T-helper 1 cell treated with Interleukin-12 subunit alpha and Interleukin-12 subunit beta and Interleukin-4 antibody, amounts not matched to agents 30 ng/mL and 1 ng/mL, for 36 hours (primary cell): Measurements from ENCODE around the gene LRP1B. TPM values are rescaled to one million over a fixed set of nuclear protein-coding genes. Genes with fewer than 3 reads are reported as not detected.

Experiments used
- intact Hi-C: fragments of 100-400 bp; cut with micrococcal nuclease; formaldehyde crosslinking; loops from one replicate; pipeline ENCODE4 v1.15.1; 2024
- total RNA-seq: library from RNA; stranded (reverse); gene quantifications from 2 replicates; pipeline ENCODE4 v1.2.3, GENCODE V29; 2022

LRP1B gene
- total RNA-seq, 1 donor from 2014 or later, result not detected

DNA sequence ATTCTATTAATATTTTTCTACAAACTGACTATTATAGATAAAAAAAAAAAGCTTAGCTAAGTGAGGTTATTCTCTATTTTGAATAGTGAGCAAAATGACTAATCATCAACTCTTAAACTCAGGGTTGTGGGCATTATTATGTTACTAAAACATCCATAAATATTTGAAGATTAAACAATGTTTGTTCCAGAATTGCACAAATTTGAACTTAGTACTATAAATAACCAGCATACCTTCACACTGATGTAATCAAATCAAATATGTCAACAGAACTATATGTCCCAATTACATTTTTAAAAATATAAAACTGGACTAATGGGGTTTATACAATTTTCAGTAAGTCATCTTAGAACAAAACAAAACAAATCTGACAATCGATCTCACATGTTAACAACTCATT is 800.9 kb downstream of the LRP1B start:
- intact Hi-C loops, result no loop called here

DNA sequence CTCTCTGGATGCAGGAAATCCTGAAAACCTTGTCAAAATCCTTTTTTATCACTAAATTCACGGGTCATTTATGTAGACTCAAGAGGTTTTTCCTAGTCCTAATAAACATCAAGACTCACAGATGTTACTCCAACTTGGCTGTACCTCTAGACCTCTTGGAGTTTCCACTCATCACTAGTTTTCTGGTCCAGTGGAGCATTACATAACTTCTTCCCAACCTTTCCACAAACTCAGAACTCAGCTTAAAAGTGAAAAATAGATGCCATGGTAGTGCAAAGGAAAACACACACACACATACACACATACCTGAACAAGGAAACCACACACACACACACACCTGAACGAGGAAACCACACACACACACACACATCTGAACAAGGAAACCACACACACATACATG is 807.2 kb downstream of the LRP1B start:
- intact Hi-C loops, result no loop called here

DNA sequence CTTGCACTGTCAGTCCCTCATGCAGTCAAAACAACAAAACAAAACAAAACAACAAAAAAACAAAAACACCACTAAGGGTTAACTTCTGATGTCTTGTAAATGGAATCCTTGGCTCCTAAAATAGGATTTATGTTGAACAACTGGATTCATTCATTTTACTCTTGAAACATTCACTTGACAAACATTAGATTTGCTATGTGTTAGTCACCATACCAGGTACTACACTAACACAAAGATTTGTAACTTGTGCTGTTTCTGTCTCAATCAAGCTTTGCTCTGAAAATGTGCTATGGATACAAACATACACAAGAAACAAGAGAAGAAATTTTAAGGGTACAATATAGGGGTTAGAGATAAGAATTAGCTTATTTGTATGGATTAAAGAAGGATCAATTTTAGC is 812.8 kb downstream of the LRP1B start:
- intact Hi-C loops, result no loop called here

DNA sequence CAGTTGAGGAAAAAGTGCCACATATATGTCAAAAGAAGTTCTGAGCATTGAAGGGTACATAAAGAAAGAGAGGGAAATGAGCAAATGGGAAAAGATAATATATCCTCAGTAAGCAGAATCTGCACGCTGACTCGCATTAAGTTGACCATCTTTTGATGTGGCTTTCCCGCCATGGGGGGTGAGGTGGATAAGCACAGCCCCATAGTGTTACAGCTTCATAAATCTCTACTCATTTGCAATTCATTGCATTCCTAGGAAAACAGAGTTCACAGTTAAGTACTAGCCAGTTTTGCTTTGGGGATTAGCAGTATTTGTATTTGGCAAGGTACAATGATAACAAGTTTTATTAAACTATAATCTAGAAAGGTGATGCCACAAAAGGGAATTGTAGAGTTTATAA is 814.2 kb downstream of the LRP1B start:
- intact Hi-C loops, result no loop called here

DNA sequence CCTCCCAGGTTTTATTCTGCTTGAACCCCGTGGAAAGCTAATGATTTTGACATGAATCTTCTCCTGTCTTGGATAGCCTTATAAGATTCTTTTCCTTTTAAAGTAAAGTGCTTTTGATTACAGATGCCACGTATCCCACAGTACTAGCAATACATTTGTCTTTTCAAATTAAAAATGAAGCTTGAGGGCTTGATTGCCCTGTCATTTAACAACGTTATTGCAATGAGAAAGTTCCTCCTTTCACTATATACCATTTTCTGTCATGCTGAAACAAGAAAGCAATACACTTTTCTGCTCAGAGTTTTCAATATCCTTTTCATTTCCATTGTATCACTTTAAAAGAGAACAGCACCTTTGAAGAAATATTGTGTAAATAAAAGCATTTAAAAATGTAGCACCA is 814.7 kb downstream of the LRP1B start:
- intact Hi-C loops, result no loop called here

DNA sequence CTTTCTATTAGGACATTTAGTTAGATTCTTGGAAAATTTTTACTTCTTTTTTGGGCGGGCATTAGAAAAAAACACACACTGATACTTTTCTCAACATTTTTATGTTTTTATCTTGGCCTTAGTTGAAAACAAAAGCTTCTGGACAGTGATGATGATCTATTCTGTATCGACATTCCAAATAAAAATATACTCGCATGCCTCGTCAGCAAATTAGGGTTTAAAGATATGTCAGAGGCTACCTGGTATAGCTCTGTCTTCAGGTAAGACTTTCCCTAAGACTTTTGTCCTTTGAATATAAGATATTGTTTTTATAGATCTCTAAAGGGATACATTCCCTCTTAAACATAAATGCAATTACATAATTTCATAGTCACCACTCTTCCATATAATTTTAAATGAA is 816.8 kb downstream of the LRP1B start:
- intact Hi-C loops, result no loop called here

DNA sequence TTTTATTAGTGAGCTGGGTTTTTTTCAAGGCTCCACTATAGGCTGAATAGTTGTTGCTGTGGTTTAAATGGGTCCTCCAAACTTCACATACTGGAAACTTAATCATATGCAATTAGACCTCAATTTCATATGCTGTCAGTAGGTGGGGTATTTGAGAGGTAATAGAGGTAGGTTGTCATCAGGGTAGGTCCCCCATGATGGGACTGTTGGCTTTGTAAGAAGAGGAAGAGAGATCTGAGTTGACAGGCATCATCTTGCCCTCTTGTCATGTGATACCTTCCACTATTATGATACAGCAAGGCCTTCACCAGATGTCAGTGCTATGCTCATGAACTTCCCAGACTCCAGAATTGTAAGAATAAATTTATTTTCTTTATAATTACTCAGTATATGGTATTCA is 819.4 kb downstream of the LRP1B start:
- intact Hi-C loops, result no loop called here

DNA sequence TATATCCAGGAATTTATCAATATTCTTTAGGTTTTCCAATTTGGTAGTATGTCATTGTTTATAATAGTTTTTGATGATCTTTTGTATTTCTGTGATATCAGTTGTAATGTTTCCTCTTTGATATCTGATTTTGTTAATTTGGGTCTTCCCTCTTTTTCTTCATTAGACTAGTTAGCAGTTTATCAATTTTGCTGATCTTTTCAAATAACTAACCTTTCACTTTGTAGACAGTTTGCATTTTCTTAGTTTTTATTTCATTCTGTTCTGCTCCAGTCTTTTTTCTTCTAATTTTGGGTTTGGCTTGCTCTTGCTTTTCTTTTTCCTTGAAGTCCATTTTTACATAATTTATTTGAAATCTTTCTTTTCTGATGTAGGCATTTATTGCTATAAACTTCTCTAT is 824.4 kb downstream of the LRP1B start:
- intact Hi-C loops, result no loop called here

DNA sequence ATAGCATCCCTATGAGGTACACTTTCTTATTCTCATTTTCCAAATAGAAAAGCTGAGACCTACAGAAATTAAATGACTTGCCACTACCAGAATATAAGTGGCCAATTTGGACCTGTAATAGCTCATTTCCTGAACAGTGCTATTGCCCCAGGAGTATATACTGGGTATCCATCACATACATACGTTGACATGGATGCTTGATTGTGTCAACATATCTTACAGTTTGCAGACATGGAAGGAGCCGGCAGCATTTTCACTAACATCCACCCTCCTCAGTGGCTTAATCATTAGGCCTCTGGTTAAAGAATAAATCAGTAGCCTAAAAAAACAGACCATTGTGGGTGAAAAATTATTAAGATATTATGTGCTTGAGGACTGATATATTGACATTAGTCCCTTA is 829.3 kb downstream of the LRP1B start:
- intact Hi-C loops, result no loop called here

DNA sequence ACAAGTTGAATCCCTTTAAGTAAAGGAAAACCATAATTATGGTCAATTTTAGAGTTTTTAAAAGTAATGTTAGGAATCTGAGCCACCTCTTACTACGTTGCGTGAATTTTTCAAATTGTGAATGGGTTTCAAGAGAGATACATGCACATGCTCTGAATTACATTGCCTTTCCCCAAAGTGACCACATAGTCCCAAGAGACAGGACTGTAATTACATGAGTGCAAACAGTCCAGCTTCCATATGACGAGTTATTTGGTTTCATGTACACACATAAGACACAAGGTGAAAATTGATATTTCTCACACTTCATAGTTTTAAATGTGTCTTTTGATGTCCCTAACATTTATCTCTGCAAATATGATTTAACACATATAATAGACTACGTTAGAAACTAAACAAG is 850.8 kb downstream of the LRP1B start:
- intact Hi-C loops, result no loop called here

DNA sequence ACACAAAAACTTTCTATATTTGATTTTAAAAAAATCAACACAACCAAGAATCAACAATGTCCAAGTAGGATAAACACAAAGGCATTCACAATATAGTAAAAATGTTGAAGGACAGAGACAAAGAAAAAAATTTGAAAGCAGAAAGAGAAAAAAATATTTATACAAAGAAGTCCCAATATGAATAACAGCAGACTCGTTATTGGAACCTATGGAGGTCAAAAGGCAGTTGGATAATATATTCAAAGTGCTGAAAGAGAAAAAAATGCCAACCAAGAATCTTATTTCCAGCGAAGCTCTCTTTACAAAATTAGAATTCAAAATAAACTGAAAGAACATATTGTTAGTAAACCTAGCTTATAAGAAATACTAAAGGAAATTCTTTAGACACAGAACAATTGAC is 859.5 kb downstream of the LRP1B start:
- intact Hi-C loops, result no loop called here

DNA sequence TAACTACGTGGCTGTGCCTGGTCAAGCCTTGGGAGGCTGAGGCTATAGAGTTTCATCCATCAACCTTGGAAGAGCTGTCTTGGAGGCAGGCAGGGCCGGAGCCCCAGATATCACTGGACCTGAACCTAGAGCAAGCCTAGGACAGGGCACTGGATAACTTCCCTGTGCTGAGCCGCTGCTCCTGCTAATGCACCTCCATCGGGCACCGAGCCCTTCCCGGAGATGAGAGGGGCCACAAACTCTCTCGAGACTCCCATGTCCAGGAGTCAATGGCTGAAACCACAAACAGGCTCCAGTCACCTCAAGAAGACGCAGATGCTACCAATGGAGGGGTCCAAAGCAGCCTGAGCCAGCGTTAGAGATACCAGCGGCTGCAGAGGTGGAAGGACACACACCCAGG is 866.0 kb downstream of the LRP1B start:
- intact Hi-C loops, result no loop called here

DNA sequence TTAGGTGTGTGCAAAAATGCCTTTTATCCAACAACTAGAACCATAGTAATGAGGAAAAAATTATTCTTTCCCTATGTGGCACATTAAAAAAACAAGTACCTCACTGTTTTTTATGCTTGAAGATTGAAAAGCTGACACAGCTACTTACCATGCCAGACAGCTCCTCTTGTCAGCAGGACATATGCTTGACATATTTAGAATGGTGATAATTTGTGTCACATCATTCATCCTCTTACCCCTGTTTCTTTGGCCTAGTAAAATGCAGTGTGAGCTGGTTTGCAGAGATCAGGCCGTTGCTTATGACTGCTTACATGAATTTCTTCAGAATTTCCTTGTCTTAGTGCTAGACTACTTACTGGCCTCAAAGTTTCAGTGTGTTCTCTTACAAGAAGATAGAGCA is 869.9 kb downstream of the LRP1B start:
- intact Hi-C loops, result no loop called here

DNA sequence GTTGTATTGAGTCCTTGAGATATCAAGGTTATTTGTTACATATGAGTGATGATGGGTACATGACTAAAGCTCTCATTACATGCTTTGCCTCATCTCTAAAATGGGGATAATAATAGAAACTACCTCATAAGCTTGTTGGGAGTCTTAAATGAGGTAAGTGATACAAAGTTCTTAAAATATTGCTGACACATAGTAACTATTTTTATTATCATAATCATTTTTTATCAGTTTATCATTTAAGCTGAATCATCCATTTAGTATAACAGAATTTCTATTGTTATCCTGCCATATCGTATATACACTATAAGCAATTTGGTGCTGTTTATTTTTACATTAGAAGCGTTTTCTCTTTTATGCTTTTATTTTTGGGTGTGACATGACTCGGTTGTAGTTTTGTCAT is 871.1 kb downstream of the LRP1B start:
- intact Hi-C loops, result no loop called here

DNA sequence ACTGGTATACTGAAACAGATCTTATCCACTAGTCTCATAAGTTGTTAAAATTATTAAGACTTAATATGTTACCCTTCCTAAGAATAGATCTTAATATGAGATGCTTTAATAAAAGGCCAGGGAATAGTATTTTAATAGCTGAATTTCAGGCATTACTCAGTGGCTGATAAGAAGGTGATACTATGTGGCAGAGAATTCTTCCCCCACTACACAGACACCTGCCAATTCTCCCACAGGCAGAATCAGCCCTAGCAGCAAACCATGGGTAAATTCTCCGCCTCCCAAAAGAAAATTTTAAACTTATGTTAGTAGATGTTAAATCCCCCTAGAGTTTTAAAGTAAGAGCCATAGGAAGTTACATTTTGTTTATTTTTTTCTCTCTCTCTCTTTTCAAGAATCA is 888.8 kb downstream of the LRP1B start:
- intact Hi-C loops, result no loop called here

DNA sequence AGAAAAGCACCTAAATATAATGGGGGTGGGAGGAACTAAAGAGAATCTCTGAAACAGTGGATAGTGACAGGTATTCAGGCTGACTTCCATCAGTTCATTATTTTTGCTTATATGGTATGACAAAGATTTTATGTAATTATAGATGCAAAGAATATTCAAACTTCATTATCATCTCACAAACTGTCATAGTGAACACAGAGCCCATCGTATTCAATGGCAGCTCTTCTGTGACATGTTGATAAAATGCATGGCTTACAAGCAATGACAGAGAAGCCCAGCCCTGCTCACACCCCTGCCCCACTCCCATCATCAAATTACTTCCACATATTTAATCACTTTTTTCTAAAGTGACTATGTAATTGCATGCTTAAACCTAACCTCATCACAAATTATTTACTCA is 904.3 kb downstream of the LRP1B start:
- intact Hi-C loops, result no loop called here

DNA sequence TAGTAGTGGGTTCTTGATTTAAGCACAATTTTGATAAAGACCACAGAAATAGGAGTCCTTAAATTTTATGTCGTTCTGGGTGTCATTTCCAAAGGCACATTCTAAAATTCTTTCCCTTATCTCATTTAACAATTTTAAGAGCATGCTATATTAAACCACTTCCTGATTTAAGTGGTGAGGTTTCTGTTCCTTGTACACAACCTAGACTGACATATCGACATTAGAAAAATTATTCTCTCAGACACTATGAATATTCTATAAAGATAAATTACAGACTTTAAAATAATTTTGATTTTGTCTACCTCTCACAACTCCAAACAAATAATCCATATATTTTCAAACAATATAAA is 923.8 kb downstream of the LRP1B start:
- intact Hi-C loops, result no loop called here

DNA sequence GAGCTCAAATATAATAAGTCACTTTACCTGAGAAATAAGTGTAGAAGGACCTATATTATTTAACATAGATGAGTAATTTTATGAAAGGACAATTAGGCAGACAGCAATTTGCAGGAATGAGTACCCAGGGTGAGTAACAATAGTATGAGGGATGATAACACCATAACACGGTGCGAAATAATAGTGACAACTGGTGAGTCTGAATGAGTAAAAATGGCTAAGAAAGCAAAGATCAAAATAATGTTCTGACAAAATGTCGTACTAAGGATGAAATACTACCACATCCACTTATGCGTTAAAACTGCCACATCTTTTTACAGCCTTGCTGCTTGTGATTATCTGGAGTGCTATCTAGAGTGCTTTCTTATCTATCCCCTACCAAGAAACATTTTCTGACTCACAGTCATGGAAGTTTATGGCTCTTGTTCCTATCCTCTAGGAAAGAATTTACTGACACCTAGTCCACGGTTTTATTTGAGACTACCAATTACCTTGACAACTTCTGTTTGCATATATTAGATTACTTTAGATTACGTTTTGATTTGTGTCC is 929.7 kb downstream of the LRP1B start:
- intact Hi-C loops, result no loop called here

DNA sequence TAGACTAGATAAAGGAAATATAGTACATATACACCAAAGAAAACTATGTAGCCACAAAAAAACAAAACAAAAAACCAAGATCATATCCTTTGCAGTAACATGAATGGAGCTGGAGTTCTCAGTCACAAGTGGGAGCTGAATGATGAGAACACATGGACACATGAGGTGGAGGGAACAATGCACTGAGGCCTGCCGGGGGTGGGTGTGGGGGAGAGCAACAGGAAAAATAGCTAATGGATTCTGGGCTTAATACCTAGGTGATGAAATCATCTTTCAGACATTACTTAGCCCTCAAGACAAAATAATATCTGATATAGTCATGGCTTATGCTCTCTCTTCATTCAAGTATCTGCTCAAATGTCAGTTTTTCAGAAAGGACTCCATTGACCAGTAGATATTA is 930.6 kb downstream of the LRP1B start:
- intact Hi-C loops, result no loop called here

DNA sequence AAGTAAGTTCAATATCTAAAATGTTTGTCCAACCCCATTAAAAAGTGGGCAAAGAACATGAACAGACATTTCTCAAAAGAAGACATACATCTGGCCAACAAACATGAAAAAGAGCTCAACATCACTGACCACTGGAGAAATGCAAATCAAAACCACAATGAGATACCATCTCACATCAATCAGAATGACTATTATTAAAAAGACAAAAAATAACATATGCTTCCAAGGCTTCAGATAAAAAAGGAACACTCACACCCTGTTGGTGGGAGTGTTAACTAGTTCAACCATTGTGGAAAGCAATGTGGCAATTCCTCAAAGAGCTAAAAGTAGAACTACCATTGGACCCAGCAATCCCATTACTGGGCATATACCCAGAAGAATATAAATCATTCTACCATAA is 931.1 kb downstream of the LRP1B start:
- intact Hi-C loops, result no loop called here

DNA sequence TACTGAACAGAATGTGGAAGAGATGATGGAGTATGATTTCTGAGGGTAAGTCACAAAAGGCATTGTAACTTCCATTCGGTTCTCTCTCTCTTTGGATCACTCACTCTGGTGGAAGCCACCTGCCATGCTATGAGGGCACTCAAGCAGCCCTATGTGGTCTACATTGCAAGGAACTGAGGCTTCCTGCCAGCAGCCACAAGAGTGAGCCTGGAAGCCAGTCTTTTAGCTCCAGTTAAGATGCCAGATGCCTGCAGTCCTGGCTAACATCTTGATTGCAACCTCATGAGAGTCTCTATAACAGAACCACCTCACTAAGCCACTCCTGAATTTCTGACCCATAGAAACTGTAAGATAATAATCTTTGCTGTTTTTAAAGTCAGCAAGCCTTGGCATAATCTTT is 935.7 kb downstream of the LRP1B start:
- intact Hi-C loops, result no loop called here

DNA sequence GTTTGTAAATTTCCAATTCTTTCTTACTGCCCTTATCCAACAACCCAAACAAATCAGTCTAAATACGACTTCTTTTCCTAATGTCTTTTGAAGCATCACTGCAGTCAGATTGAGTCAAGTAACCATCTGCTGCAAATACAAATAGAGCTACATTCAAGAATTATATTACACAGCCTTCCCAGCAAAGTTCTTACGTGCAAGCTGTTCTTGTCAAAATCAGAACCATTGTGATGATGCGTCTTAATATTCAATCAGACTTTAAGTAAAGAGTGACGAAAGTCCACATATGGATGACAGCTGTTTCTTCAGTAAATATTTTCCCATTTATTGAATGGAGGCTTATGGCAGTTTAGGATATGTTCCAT is 943.8 kb downstream of the LRP1B start:
- intact Hi-C loops, result no loop called here

DNA sequence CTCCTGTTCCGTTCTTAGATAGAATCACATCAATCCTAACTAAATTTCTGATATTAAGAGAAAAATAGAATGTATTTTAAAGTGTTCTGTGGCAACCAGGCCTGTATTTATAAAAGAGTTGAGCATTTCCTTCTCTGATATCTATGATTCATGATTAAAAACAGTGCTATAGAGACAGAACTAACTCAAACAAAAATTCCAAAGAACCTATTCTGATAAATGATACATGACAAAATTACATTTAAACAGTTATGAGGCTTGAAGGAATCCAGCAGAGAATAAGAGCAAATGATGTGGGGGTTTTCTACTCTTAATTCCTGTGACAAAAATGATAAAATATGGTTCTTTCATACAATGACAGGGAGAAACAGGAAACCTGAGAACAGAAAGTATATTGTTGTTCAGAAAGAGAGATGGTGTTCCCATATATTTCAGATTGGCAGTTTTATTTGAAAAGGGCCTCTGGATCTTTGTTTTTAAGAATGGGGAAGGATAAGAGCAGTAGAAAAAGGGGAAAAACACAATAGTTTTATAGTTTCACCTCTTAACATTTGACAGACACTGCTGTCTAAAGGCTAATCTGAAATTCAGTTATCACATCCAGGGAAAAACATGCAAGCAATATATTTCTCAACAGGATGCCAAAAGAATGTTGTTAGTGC is 944.3 kb downstream of the LRP1B start:
- intact Hi-C loops, result no loop called here

DNA sequence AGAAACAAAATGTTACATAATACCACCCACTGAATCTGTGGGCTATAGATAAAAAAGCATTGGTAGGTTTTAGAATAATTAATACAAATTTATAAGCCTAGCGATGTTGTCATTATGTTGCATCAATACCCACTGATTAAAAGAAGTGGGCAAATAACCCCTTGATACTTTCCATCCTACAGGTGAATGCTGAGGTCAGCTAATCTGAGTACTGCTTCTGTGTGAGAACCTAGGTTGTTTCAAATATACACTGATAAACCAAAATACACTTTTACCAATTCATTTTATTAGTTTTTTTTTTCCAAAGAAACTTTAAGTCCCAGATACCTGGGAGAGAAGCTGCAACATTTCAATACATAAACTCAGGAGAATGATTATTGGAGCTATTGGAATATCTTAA is 948.6 kb downstream of the LRP1B start:
- intact Hi-C loops, result no loop called here
